Activated CD4-positive, alpha-beta T cell treated with anti-CD3 and anti-CD28 coated beads, Interleukin-2, amount 50 U/mL, for 16 hours (primary cell): ENCODE results near the gene PLAGL1.
A peak's percentile ranks its signal among the peaks of the same experiment; 100 is the strongest.

ENCODE experiments used
- DNase-seq: peaks from one replicate; pipeline ENCODE4 v3.0.0-alpha.2; 2020

The PLAGL1 gene

DNA sequence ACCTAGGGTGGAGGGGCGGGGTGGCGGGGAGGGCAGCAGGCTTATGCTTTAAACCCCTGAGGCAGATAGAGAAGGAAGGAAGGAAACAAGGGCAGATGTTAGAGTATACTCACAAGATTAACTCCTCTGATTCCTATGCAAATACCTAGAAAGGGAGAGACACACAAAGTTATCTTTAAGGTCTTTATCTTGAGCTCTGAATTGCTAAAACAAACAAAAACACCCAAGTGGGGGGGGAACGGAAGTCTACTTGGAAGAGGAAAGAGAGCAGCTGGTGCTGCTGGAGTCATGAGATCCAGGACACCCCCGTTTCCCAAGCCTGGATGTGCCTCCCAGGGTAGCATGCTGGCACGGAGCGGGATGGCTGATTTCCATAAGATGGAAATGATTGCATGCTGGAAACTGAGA lies 43.4 kb downstream of the PLAGL1 start:
- no peak for DNase-seq

DNA sequence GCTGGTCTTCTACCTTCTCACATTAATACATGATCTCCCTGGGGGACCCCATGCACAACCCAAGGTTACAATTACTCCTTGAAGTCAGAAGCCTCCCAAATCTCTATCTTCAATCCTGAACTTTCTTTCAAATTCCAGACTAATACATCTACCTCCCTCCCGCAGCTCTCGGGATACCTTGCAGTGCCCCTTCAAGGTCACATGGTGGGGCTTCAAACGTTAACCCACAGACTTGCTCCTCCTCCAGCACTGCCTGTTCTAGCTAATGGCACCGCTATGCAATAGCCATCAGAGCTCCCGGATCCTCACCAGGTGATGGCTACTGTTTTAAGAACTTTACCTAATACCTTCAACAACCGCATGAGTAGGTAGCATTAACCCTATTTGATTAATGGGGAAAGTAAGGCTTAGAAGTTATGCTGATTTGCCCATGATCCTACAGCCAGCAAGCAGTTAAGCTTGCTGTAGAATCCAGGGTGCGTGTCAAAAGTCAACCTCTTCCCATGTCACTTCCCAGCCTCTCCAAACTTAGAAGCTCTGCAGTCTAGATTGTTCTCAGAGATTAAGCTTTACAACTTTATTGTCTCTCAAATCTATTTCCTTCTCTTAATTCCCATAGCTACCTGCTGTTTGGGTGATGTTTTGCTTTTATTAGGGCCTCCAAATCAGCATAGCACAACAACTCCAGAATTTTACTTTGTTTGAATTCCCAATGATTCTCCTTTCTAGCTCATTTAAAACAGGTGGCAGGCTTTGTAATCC lies 44.7 kb downstream of the PLAGL1 start:
- no peak for DNase-seq

DNA sequence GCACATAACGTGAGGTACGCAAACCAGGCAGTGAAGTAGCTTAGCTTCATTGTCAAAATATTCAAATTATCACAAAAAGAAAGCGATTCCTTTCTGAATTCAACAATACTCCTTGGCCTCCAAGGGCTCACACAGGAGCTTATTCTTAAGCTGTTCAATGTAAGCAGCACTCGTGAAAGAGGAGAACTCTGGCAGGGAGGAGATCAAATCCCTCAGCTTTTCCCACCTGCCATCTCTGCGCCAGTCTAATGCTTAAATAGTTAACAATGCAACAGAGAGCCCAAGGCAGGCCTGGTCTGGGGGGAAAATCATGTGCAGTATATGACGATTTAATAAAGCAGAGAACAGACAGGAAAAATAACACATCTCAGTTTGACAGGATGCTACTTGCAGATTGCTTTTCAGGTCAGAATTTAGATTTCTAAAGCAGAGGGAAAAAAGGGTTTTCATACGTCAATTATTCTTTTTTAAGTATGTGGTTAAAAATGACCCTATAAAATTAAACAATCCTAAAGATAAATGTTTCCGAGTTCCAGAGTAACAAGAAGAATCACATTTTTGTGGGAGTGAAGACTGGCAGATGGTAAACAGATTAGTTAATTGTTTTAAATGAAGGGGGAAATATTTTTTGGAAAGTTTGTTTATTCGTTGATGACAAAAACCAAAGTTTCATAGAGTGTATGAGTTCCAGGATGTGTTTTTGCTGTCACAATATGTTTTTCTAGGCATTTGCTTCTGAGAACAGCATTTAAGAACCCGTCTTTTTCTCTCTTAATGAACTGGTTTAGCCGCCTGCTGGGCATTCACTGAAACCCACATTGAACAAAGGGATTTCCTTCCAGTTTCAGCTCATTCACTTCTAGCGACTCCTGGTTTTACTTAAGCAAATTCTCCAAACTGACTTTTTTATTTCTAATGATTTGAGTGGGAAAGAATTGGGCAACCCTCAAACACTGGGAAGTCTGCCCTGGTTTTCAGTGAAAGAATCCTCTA lies 45.9 kb downstream of the PLAGL1 start:
- no peak for DNase-seq

DNA sequence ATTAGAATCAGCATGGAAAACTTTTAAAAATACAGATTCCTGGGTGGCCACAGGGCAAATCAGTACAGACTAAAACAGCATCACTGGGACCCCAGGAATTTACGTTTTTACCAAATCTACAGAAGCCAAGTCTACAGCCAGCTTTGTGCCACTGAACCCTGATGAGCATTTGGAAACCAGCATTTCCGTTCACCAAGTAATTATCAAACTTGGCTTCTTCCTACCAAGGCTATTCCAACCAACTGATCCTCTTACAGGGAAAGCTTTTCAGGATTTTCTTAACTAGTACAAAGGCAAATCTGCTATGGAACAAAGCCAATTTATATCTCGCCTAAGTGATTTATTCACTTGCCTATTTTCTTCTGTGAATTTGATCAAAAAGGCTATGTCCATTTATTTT lies 47.0 kb downstream of the PLAGL1 start:
- DNase-seq = no peak

GRCh38 chr6:143959927-143960326 lies 48.1 kb downstream of the PLAGL1 start:
- no peak for DNase-seq

GRCh38 chr6:143958839-143959399 lies 49.1 kb downstream of the PLAGL1 start:
- no peak for DNase-seq

GRCh38 chr6:143957679-143958274 lies 50.3 kb downstream of the PLAGL1 start:
- DNase-seq = no peak

DNA sequence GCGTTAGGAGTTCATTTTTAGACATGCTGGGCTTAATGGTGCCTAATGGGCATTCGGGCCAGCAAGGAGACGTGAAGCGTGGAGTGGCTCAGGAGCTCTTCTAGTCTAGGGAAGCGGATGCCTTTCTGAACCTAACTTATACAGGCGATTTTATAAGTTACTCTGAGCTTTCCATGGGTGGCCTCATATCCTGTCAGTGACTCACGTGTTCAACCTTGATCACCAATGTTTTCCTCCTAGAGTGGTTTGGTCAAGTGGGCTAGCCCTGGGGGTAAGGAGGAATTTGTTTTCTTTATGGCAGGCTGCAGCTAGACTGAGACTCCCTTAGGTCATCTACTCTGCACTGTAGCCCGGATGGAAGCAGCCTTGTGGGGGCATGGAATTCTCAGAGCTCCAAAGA lies 52.1 kb downstream of the PLAGL1 start:
- no peak for DNase-seq

- no peak for DNase-seq
These were observed 54.1 kb downstream of the PLAGL1 start for GRCh38 chr6:143953922-143954321.

GRCh38 chr6:143952947-143953701 lies 54.9 kb downstream of the PLAGL1 start:
- no peak for DNase-seq

DNA sequence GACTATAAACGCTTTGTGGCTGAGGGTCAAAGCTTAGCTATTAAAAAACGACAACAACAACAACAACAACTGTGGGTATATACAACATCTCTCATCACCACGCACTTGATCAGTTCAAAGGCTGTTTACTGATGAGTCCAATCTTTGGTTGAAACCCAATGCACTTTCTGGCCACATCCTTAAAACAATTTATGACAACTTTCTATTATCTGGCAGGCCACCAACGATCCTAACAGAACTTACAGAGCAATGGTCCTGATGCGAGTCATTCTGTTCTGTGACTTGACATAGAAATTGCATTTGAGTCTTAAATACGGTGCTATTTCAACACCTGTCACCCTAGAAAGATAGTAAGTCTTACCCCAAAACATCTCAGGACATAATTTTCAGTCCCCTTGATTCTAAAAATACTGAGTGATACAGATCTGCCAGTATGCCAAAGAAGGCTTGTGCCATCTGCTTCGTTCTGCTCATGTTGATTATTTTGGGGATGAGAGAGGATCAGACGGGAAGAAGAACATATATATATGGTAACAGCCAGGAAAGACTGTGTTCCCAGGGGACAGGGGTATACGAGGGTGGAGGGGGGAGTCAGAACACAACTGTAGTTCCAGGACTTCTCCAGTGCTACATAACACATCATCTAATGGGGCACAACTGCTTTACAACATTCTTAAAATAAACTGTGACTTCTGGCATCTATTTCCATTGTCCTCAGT lies 55.8 kb downstream of the PLAGL1 start:
- no peak for DNase-seq

DNA sequence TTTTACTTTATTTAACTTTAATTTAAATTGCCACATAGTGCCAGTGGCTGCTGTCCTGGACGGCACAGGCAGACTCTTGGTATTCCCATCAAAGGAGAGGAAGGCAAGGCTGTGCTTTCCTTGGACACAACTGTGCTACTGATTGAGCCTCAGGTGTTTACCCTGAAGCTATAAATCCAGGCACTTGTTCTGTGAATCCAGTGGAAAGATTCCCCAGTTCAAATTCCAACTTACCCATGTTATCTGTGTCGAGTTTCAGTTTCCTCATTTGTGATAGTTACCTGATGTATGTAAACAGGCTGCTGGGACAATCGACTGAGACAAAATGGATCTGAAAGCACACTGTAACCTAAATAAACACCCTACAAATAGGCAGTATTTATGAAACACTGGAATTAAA lies 57.2 kb downstream of the PLAGL1 start:
- no peak for DNase-seq

DNA sequence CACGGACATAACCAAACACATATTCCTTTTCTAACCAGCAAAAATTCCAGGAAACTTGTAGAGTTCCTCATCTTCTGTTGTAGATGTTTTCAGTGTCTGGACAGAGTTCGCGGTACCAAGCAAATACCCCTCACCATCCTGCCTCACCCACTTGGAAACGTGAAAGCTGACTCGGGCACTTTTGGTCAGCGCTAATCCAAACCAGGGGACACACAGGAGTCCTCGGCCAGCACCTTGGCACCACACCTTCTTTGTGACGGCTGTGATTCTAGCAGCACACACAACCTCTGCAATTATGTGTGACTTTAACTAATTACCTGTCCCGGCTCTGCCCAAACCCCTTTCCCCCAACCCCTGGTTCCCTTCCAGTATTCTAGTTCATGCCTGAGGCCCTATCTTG lies 58.1 kb downstream of the PLAGL1 start:
- no peak for DNase-seq

- DNase-seq = no peak
These were observed 58.5 kb downstream of the PLAGL1 start for GRCh38 chr6:143949535-143949934.

- no peak for DNase-seq
These were observed 59.9 kb downstream of the PLAGL1 start for GRCh38 chr6:143948208-143948607.

- peak; percentile 44 for DNase-seq
These were observed 66.0 kb downstream of the PLAGL1 start for GRCh38 chr6:143941852-143942627.

DNA sequence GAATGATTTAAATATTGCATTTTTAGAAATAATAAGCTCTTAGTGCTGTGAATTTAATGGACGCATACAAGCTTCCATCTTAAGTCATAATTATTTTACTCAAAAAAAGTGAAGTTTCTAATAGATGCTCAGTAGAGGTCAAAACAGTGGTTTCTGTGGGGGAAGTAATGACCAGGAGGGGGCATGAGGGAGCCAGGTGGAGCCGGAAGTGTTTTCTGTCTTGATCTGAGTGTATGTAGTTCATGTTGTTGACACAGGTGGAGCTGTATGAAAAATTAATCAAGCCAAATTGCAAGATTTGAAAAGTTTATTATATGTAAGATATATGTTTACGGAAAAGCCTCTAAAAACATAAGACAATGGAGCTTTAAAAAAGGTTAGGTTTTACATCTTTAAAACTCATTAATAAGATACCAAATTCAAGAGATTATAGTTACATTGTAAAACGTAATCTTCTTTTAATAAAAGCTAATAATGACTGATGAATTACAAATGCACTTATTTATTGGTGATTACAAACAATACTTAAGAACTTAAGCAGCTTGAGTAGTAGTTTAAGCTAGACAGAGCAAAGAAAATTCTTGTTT lies 68.0 kb downstream of the PLAGL1 start:
- DNase-seq = peak; percentile 66

DNA sequence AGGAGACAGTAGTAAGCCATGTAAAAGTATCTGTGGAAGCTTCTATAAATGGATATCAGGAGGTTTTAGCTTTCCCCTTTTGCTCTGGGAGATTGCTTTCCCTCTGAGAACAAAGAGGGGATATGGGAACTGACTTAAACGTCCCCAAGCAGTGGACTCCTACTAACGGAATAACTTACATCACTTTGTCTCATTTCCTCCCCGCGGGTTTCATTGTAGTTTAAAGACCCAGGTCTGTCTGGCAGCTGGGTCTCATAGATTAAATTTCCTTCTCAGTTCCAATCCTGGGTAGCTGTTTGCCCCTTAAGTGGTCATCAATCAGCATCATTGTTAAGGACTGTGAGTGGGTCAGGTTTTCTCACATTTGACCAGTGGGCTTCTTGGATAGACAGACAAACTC lies 68.7 kb downstream of the PLAGL1 start:
- DNase-seq = no peak

DNA sequence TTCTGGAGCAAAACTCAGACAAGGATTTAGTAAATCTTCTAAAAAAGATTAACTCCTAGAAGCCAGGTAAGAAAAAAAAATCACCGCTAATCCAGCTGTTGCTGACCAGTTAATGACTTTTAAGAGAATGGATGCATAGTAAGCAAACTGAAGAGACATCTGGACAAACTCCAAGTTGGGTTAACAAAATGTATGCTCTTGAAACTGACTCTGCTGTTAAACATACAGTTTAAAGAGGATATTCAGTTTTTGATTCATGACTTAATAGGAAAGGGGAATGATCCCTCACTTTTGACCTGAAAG lies 70.4 kb downstream of the PLAGL1 start:
- DNase-seq = no peak

DNA sequence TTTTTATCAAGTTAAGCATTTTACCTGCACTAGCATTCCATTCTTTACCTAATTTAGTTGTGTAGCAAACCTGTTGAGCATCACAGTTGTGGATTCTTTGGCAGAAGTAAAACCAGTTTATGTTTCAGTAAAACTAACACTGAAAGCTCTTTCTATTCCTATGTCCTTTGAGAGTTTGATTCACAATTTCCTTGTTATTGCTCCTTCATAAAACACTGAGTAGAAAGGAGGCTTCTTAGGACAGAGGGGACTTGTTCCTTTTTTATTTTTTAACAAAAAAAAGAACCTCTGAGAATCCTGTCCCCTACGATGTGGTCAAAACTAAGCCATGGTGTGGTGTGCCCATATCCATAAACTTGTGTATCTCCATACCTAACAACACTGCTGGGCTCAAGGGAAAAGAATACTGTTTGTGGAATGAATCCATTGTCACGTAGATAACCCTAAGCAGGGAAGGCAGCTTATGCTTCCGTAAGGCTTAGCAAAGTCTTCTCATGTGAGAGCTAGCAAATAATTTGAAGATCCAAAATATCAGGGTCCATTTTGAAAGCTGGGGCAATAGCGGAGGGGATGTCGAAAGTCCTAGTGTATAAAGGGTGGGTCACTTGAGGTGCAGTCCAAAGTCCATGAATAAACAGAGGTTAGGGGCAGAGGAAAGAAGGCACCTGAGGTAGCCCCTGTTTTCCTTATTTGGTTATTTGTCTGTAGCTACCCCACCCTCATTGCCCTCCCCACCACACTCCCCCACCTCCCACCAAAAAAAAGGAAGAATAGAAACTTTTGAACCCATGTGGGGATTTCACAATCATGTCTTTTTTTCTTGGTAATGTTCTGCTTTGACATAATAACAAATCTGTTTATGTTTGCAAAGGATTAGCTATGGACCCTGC lies 71.0 kb downstream of the PLAGL1 start:
- no peak for DNase-seq
